HCT116 (cell line): ENCODE measurements around the gene NTSR1. TPM values are rescaled to one million over a fixed set of nuclear protein-coding genes. Genes with fewer than 3 reads are reported as not detected.

Experiments used
- ATAC-seq: fragments of 200-7000 bp; cut with Tn5 transposase; 2 replicates; pipeline ENCODE4 v1.9.1; 2020; ENCODE audit warnings: mild to moderate bottlenecking, moderate library complexity
- BruUV-seq: library from RNA; stranded (reverse); fragments of 400-500 nt; replicated peaks from 2 replicates; lab custom pipeline; 2021; lab: Mats Ljungman, UMichigan
- CTCF ChIA-PET: fragments of 300-600 bp; sonication (Branson Sonifier 250); formaldehyde crosslinking; loops from one replicate; lab custom pipeline; 2021; ENCODE audit warnings: antibody characterized with exemption; lab: Charles Lee
- POLR2A ChIA-PET: fragments of 300-600, 350-600 bp; sonication (Branson Sonifier 250); formaldehyde crosslinking; loops from one replicate; lab custom pipeline; 2021; ENCODE audit warnings: antibody characterized with exemption; lab: Charles Lee
- RAD21 ChIA-PET, 2 experiments: fragments of 300-600 bp; sonication (Branson Sonifier 250); formaldehyde crosslinking; loops; one replicate each; lab custom pipeline; 2023; ENCODE audit warnings: low total read pairs in 2 of 2; ENCODE audit not compliant: uncharacterized antibody in 2 of 2, unreplicated experiment in 2 of 2, low non-redundant PET in 1 of 2; lab: Charles Lee
- DNase-seq: peaks from one replicate; pipeline ENCODE4 v3.0.0-alpha.2; 2010; ENCODE audit warnings: low read depth, low spot score
- H2AFZ ChIP-seq: fragments of 200-600 bp; shearing (Covaris generic), sonication (generic); 2 replicates; pipeline ENCODE4 v1.6.1; 2017; ENCODE audit warnings: low read depth, mixed run types, mixed read lengths, antibody characterized with exemption, low read length; ENCODE audit not compliant: poor library complexity, severe bottlenecking
- H3K27ac ChIP-seq: 2 replicates; pipeline ENCODE4 v1.5.1; 2012; ENCODE audit warnings: low read depth, low read length
- H3K27me3 ChIP-seq: fragments of 200-600 bp; sonication (generic); 2 replicates; pipeline ENCODE4 v1.6.1; 2016; ENCODE audit warnings: mixed run types, low read length, mixed read lengths; ENCODE audit not compliant: insufficient read depth
- H3K36me3 ChIP-seq, 2 experiments: fragments of 200-500 bp in 1 of 2; fragments of 200-600 bp in 1 of 2; sonication (Bioruptor generic) in 1 of 2; sonication (generic) in 1 of 2; 2 replicates each; pipeline versions ENCODE4 v1.5.1 to v1.6.1; 2014 to 2016; ENCODE audit warnings: low read length in 2 of 2, inconsistent platforms in 1 of 2, mixed read lengths in 1 of 2, mixed run types in 1 of 2; ENCODE audit not compliant: insufficient read depth in 2 of 2, control insufficient read depth in 1 of 2
- H3K4me1 ChIP-seq, 2 experiments: fragments of 200-600 bp in 1 of 2; sonication (generic) in 1 of 2; 2 replicates each; pipeline versions ENCODE4 v1.5.1 to v1.6.1; 2012 to 2017; ENCODE audit warnings: low read length in 2 of 2, inconsistent platforms in 1 of 2, mild to moderate bottlenecking in 1 of 2, mixed read lengths in 1 of 2, mixed run types in 1 of 2, moderate library complexity in 1 of 2; ENCODE audit not compliant: insufficient read depth in 2 of 2, control insufficient read depth in 1 of 2
- H3K4me2 ChIP-seq: fragments of 200-600 bp; sonication (generic); 2 replicates; pipeline ENCODE4 v1.6.1; 2017; ENCODE audit warnings: mixed run types, low read length, mixed read lengths
- H3K4me3 ChIP-seq, 2 experiments: fragments of 200-600 bp in 1 of 2; sonication (generic) in 1 of 2; replicated peaks in 1 of 2; 2 replicates each; pipeline ENCODE4 v1.5.1; 2011 to 2016; ENCODE audit warnings: low read length in 2 of 2, control low read depth in 1 of 2, low read depth in 1 of 2, mild to moderate bottlenecking in 1 of 2, mixed read lengths in 1 of 2, mixed run types in 1 of 2
- H3K79me2 ChIP-seq: fragments of 200-600 bp; sonication (generic); 2 replicates; pipeline ENCODE4 v1.6.1; 2017; ENCODE audit warnings: mild to moderate bottlenecking, mixed run types, low read length, moderate library complexity, mixed read lengths; ENCODE audit not compliant: insufficient read depth
- H3K9ac ChIP-seq: fragments of 200-600 bp; sonication (generic); 2 replicates; pipeline ENCODE4 v1.6.1; 2016; ENCODE audit warnings: low read length, mixed read lengths
- H3K9me2 ChIP-seq: fragments of 200-600 bp; sonication (generic), shearing (Covaris generic); 2 replicates; pipeline ENCODE4 v1.6.1; 2017; ENCODE audit warnings: mixed run types, mild to moderate bottlenecking, moderate library complexity; ENCODE audit not compliant: insufficient read depth
- H3K9me3 ChIP-seq, 2 experiments: fragments of 200-500 bp in 1 of 2; fragments of 200-600 bp in 1 of 2; sonication (Bioruptor generic) in 1 of 2; sonication (generic) in 1 of 2; 2 replicates each; pipeline ENCODE4 v1.6.1; 2014 to 2017; ENCODE audit warnings: low read length in 2 of 2, mixed read lengths in 2 of 2, inconsistent platforms in 1 of 2, low read depth in 1 of 2, mild to moderate bottlenecking in 1 of 2, mixed run types in 1 of 2, moderate library complexity in 1 of 2; ENCODE audit not compliant: control insufficient read depth in 1 of 2, insufficient read depth in 1 of 2
- H4K20me1 ChIP-seq: fragments of 200-600 bp; sonication (generic), shearing (Covaris generic); 2 replicates; pipeline ENCODE4 v1.6.1; 2017; ENCODE audit warnings: mixed run types, mild to moderate bottlenecking, moderate library complexity; ENCODE audit not compliant: insufficient read depth
- ATF3 ChIP-seq: IDR thresholded peaks from 2 replicates; pipeline ENCODE4 v1.6.1; 2012
- ELF1 ChIP-seq: IDR thresholded peaks from 2 replicates; pipeline ENCODE4 v1.6.1; 2012; ENCODE audit warnings: low read depth, borderline replicate concordance
- EZH2 ChIP-seq: fragments of 200-600 bp; sonication (generic); IDR thresholded peaks from 2 replicates; pipeline ENCODE4 v1.6.1; 2017; ENCODE audit warnings: antibody characterized with exemption, mixed run types
- EZH2phosphoT487 ChIP-seq: fragments of 200-600 bp; IDR thresholded peaks from 2 replicates; pipeline ENCODE4 v1.6.1; 2018; ENCODE audit warnings: antibody characterized with exemption, borderline replicate concordance
- FOSL1 ChIP-seq: IDR thresholded peaks from 2 replicates; pipeline ENCODE4 v1.6.1; 2012; ENCODE audit warnings: low read depth
- MAX ChIP-seq: IDR thresholded peaks from 2 replicates; pipeline ENCODE4 v1.6.1; 2012
- POLR2A ChIP-seq: IDR thresholded peaks from 2 replicates; pipeline ENCODE4 v1.7.0; 2011; ENCODE audit warnings: borderline replicate concordance; ENCODE audit not compliant: insufficient read depth, insufficient read length; ENCODE audit errors: extremely low read depth
- RAD21 ChIP-seq: IDR thresholded peaks from 2 replicates; pipeline ENCODE4 v1.6.1; 2012; ENCODE audit warnings: low read depth, mild to moderate bottlenecking
- SIN3A ChIP-seq: IDR thresholded peaks from 2 replicates; pipeline ENCODE4 v1.6.1; 2012; ENCODE audit warnings: low read depth
- SP1 ChIP-seq: IDR thresholded peaks from 2 replicates; pipeline ENCODE4 v1.6.1; 2012; ENCODE audit warnings: low read depth
- SRF ChIP-seq: IDR thresholded peaks from 2 replicates; pipeline ENCODE4 v1.6.1; 2012; ENCODE audit warnings: low read depth
- TCF7L2 ChIP-seq: IDR thresholded peaks from 2 replicates; pipeline ENCODE4 v1.7.0; 2011; ENCODE audit warnings: borderline replicate concordance, inconsistent platforms; ENCODE audit not compliant: insufficient read depth, insufficient read length; ENCODE audit errors: extremely low read depth
- YY1 ChIP-seq: IDR thresholded peaks from 2 replicates; pipeline ENCODE4 v1.6.1; 2011; ENCODE audit warnings: low read length, low read depth, moderate library complexity, mild to moderate bottlenecking; ENCODE audit not compliant: insufficient replicate concordance; ENCODE audit errors: extremely low read depth
- ZBTB33 ChIP-seq: IDR thresholded peaks from 2 replicates; pipeline ENCODE4 v1.6.1; 2011; ENCODE audit warnings: mild to moderate bottlenecking, low read length, moderate library complexity; ENCODE audit not compliant: insufficient replicate concordance; ENCODE audit errors: extremely low read depth
- intact Hi-C: fragments of 100-400 bp; cut with micrococcal nuclease; formaldehyde crosslinking; loops from 2 replicates; pipeline ENCODE4 v1.10.0; 2022
- total RNA-seq: library from RNA; stranded (reverse); gene quantifications from one replicate; pipeline ENCODE4 v1.2.1, GENCODE V29; 2021; ENCODE audit not compliant: unreplicated experiment

The NTSR1 gene
- total RNA-seq, 1 experiment from 2014 or later: 187 TPM

- Histone ChIP-seq H2AFZ (no peak overlapping the region), H3K4me2 (no peak overlapping the region), H4K20me1 (0 out of 2 replicates have a peak, but pooled peaks cover under 1% of the 10 kb centered on the region), H3K9me3 (no peaks in the 10 kb centered on the region), H3K27me3 (no peaks in the 10 kb centered on the region), H3K36me3 (peaks cover 8 to 27% of the 10 kb centered on the region in 2 experiments; a peak in 3 of 4 replicates), H3K9ac (no peak overlapping the region), H3K27ac (no peak overlapping the region), H3K79me2 (peaks cover 4% of the 10 kb centered on the region; the same call in 1 of the 2 replicates), H3K4me1 (peaks cover 10 to 43% of the 10 kb centered on the region in 2 experiments; a peak in 3 of 4 replicates), H3K4me3 (no peak overlapping the region), H3K9me2 (no peaks in the 10 kb centered on the region)
- intact Hi-C loops: no loop called here
- POLR2A ChIA-PET: interaction anchor here (1.2 kb wide), 1 partner anchor 32 kb away, joined by 3 read pairs; no protein-coding TSS in a partner anchor
- BruUV-seq: no TSS peak
- no peak for TF ChIP-seq FOSL1
- TF ChIP-seq POLR2A: no peak
- TF ChIP-seq ATF3: no peak
- no peak; the same call in 1 of the 2 replicates for TF ChIP-seq MAX
- TF ChIP-seq SRF: no peak
- no peak for TF ChIP-seq EZH2
- no peak for TF ChIP-seq ZBTB33
- TF ChIP-seq ELF1: no peak
- no peak; the same call in 1 of the 2 replicates for TF ChIP-seq SIN3A
- no peak; the same call in 1 of the 2 replicates for TF ChIP-seq SP1
- TF ChIP-seq RAD21: no peak
- TF ChIP-seq TCF7L2: no peak
- TF ChIP-seq EZH2phosphoT487: no peak
- TF ChIP-seq YY1: no peak
- no peak for DNase-seq
- CTCF ChIA-PET: interaction anchor here (1.3 to 2.6 kb wide), 3 partner anchors 20 to 34 kb away, joined by 4 to 13 read pairs (median 4); partner anchors contain the start of gene MRGBP
- RAD21 ChIA-PET: no interaction called here
- no peak; the same call in 1 of the 2 replicates for ATAC-seq
These were observed 53.7 kb downstream of the NTSR1 start for GRCh38 chr20:62762376-62762775.
